Keratinocyte (primary cell): ENCODE results near the gene TSPAN4. TPM values are rescaled to one million over a fixed set of nuclear protein-coding genes. Genes with fewer than 3 reads are reported as not detected.

ENCODE experiments used
- DNase-seq: peaks from one replicate; pipeline ENCODE4 v3.0.0-alpha.2; 2011; ENCODE audit warnings: low read depth, missing footprints, low spot score
- FAIRE-seq: peaks from 2 replicates; lab custom pipeline; 2011; peaks lifted over from hg19 to GRCh38; lab: Jason Lieb, UNC
- H2AFZ ChIP-seq: 2 replicates; pipeline ENCODE4 v1.6.0; 2012; ENCODE audit warnings: low read length, control low read depth, inconsistent platforms; ENCODE audit not compliant: control insufficient read depth
- H3K27ac ChIP-seq: 2 replicates; pipeline ENCODE4 v1.5.1; 2011; ENCODE audit warnings: low read length; ENCODE audit not compliant: control insufficient read depth, insufficient read depth
- H3K27me3 ChIP-seq: 3 replicates; pipeline ENCODE4 v1.6.0; 2011; ENCODE audit warnings: low read length; ENCODE audit not compliant: control insufficient read depth, insufficient read depth; ENCODE audit errors: extremely low read depth
- H3K36me3 ChIP-seq, 2 experiments: 2 replicates in 1 of 2; 3 replicates in 1 of 2; pipeline ENCODE4 v1.5.1; 2011; ENCODE audit warnings: low read length in 2 of 2, mild to moderate bottlenecking in 1 of 2; ENCODE audit not compliant: control insufficient read depth in 2 of 2, insufficient read depth in 2 of 2; ENCODE audit errors: extremely low read depth in 1 of 2
- H3K4me1 ChIP-seq: 3 replicates; pipeline ENCODE4 v1.5.1; 2011; ENCODE audit warnings: low read length; ENCODE audit not compliant: control insufficient read depth, insufficient read depth; ENCODE audit errors: extremely low read depth
- H3K4me2 ChIP-seq: 3 replicates; pipeline ENCODE4 v1.6.0; 2011; ENCODE audit warnings: low read depth, low read length; ENCODE audit not compliant: control insufficient read depth, insufficient read depth; ENCODE audit errors: extremely low read depth
- H3K4me3 ChIP-seq, 3 experiments: fragments of 200-600 bp in 1 of 3; sonication (generic) in 1 of 3; 2 replicates in 2 of 3; 3 replicates in 1 of 3; pipeline ENCODE4 v1.5.1; 2011 to 2016; ENCODE audit warnings: low read length in 3 of 3, mild to moderate bottlenecking in 3 of 3, control low read depth in 2 of 3, inconsistent platforms in 1 of 3, low read depth in 1 of 3, mixed read lengths in 1 of 3, mixed run types in 1 of 3, moderate library complexity in 1 of 3; ENCODE audit not compliant: control insufficient read depth in 2 of 3, insufficient read depth in 2 of 3; ENCODE audit errors: extremely low read depth in 1 of 3
- H3K79me2 ChIP-seq: 2 replicates; pipeline ENCODE4 v1.6.0; 2012; ENCODE audit warnings: low read length; ENCODE audit not compliant: control insufficient read depth, insufficient read depth
- H3K9ac ChIP-seq: 3 replicates; pipeline ENCODE4 v1.6.0; 2011; ENCODE audit warnings: low read length; ENCODE audit not compliant: control insufficient read depth, insufficient read depth; ENCODE audit errors: extremely low read depth
- H3K9me1 ChIP-seq: 3 replicates; pipeline ENCODE4 v1.6.0; 2011; ENCODE audit warnings: low read length; ENCODE audit not compliant: control insufficient read depth, insufficient read depth; ENCODE audit errors: extremely low read depth
- H3K9me3 ChIP-seq: 2 replicates; pipeline ENCODE4 v1.5.1; 2012; ENCODE audit warnings: low read depth, low read length; ENCODE audit not compliant: control insufficient read depth
- H4K20me1 ChIP-seq: 3 replicates; pipeline ENCODE4 v1.6.0; 2011; ENCODE audit warnings: low read length; ENCODE audit not compliant: control insufficient read depth, insufficient read depth; ENCODE audit errors: extremely low read depth
- CTCF ChIP-seq, 3 experiments: IDR thresholded peaks in 1 of 3; conservative IDR thresholded peaks in 1 of 3; optimal IDR thresholded peaks in 1 of 3; 2 replicates in 2 of 3; 3 replicates in 1 of 3; pipeline versions ENCODE3 to v1.5.1; 2011; ENCODE audit warnings: low read length in 3 of 3, mild to moderate bottlenecking in 3 of 3, moderate library complexity in 2 of 3, control low read depth in 1 of 3, inconsistent platforms in 1 of 3; ENCODE audit not compliant: insufficient read depth in 2 of 3; ENCODE audit errors: extremely low read depth in 1 of 3
- EZH2 ChIP-seq: IDR thresholded peaks from one replicate; pipeline ENCODE4 v1.6.1; 2012; ENCODE audit warnings: inconsistent platforms, mild to moderate bottlenecking, low read length, moderate library complexity
- dilution Hi-C: fragments of 300-500 bp; cut with MboI; formaldehyde crosslinking; loops from one replicate; pipeline ENCODE4 v1.7.0; 2020; ENCODE audit warnings: low sequenced_read_pairs; ENCODE audit not compliant: extremely low pct_ligation_motif_present
- polyA plus RNA-seq, 5 experiments: library from polyadenylated mRNA; depleted of rRNA in 3 of 5; stranded (reverse) in 3 of 5; stranded (forward) in 1 of 5; unstranded in 1 of 5; fragments of >200 nt; gene quantifications; 1 replicate in 1 of 5; 2 replicates in 3 of 5; 3 replicates in 1 of 5; pipeline versions ENCODE4 v1.2.1 to v1.2.3, GENCODE V29; 2011 to 2012; ENCODE audit warnings: missing spikeins in 2 of 5, low read depth in 1 of 5, low replicate concordance in 1 of 5

The TSPAN4 gene
- polyA plus RNA-seq, 1 donor (not counting 4 experiments of a cell fraction or from before 2014, with no cell fraction given), result 42.1 TPM

- Histone ChIP-seq H3K9ac (peak overlapping the region; percentile 90), H3K9me3 (no peaks in the 10 kb centered on the region), H3K27ac (peak overlapping the region; percentile 83), H3K27me3 (no peaks in the 10 kb centered on the region), H2AFZ (no peak overlapping the region), H3K36me3 (peaks cover 23 to 30% of the 10 kb centered on the region in 2 experiments), H3K4me2 (peak overlapping the region; percentile 82), H3K79me2 (peaks cover 54% of the 10 kb centered on the region), H3K4me1 (peaks cover 50% of the 10 kb centered on the region), H3K9me1 (peaks cover 6% of the 10 kb centered on the region), H4K20me1 (peaks cover 19% of the 10 kb centered on the region), H3K4me3 (peak overlapping the region; percentile 92 to 96 (median 95))
- dilution Hi-C loops, result no loop called here
- no peak for DNase-seq
- TF ChIP-seq CTCF (optimal IDR thresholded peaks at IDR 0.05 in 1 of 3, IDR thresholded peaks at IDR 0.05 in 1 of 3, conservative IDR thresholded peaks at IDR 0.05 in 1 of 3; ENCODE audit: extremely low read depth in 1 of 3, insufficient read depth in 2 of 3, low read length in 3 of 3), result no peak
- TF ChIP-seq EZH2, result no peak
- no peak for FAIRE-seq
These were observed 677 bp upstream of the TSPAN4 start for GRCh38 chr11:841981-842369.

GRCh38 chr11:843086-843734, 558 bp downstream of the TSPAN4 start:
- Histone ChIP-seq H3K9me1 (peaks cover 8% of the 10 kb centered on the region), H2AFZ (no peak overlapping the region), H3K9ac (peak overlapping the region; percentile 90), H3K4me2 (peak overlapping the region; percentile 90), H3K27ac (peak overlapping the region; percentile 74), H3K27me3 (no peaks in the 10 kb centered on the region), H3K4me1 (peaks cover 59% of the 10 kb centered on the region), H3K4me3 (peak overlapping the region; percentile 92 to 96 (median 95)), H3K36me3 (peaks cover 11 to 25% of the 10 kb centered on the region in 2 experiments), H3K79me2 (peaks cover 52% of the 10 kb centered on the region), H3K9me3 (no peaks in the 10 kb centered on the region), H4K20me1 (peaks cover 19% of the 10 kb centered on the region)
- DNase-seq (no peak), FAIRE-seq (no peak)
- dilution Hi-C loops, result no loop called here
- TF ChIP-seq EZH2, result no peak
- TF ChIP-seq CTCF (optimal IDR thresholded peaks at IDR 0.05 in 1 of 3, IDR thresholded peaks at IDR 0.05 in 1 of 3, conservative IDR thresholded peaks at IDR 0.05 in 1 of 3; ENCODE audit: extremely low read depth in 1 of 3, insufficient read depth in 2 of 3, low read length in 3 of 3), result no peak
